ENCODE results near the gene GON4L.
"Not testable (repeated sequence)": the region's sequence is repeated elsewhere in the genome, so short reads cannot be mapped to it uniquely, and the experiment has no call there.

GON4L gene

GRCh38 chr1:155873860-155874259 lies 16.8 kb upstream of the GON4L start:
- DNase-seq, result no peak

DNA sequence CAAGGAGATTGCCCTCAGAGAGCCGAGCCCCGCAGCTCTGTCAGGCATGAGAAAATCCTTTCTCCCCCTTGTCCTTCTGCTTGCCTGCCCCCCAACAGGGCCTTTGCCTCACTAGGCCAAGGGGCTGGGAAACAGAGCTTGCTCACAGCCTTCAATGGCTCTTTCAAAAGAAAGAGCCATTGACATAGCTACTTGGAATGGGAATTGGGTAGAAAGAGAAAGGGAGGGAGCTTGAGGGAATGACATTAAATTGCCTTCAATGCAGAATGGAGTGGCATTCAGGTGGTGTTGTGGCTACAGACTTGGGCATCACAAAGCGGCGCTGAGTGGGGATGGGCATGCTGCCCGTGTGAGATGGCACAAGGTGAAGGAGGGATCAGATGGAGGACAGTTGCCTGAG lies 15.5 kb upstream of the GON4L start:
- DNase-seq, result no peak

DNA sequence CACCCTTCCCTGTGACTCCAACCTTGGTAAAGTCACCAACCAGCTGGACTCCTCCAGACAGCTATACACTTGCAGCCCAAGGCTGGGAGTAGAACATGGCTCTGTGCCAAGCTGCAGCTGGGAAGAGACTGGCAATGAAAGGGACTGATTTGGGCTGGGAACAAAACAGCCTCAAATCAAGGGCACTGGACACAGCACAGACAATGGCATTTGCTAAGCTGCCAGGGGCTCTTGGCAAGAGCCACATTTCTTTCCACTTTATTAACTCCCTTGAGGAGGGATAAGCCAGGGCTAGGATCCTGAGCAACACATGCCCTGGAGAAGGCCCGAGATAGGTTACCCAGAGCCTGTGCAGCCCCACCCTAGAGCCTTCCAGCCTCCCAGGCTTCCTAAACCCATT lies 14.4 kb upstream of the GON4L start:
- no peak for DNase-seq

DNA sequence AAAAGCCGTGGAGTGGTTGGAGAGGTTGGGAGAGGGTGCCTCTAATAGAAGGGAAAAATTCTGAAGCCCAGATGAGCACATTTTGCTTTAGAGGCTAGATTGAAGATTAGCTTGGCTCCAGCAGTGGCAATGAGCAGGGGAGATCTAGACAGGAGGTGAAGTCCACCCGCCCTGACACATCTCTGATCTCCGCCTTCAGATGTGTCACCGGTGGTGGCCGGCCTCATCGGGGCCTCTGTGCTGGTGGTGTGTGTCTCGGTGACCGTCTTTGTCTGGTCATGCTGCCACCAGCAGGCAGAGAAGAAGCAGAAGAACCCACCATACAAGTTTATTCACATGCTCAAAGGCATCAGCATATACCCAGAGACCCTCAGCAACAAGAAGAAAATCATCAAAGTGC lies 10.8 kb upstream of the GON4L start:
- no peak for DNase-seq

DNA sequence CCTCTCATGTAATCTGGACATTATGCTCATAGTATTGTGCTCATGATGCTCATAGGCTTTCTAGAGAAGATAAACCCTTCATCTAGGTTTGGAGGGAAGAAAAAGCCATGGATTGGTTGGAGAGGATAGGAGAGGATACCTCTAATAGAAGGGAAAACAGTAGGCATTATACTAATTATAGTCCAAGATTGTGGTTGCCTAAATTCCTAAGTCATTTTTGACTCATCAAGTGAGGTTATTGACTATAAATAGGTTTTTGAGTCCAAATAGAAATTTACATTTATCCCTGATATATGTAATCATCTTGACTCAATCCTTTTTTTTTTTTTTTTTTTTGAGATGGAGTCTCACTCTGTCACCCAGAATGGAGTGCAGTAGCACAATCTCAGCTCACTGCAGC lies 7.4 kb upstream of the GON4L start:
- DNase-seq, result no peak

DNA sequence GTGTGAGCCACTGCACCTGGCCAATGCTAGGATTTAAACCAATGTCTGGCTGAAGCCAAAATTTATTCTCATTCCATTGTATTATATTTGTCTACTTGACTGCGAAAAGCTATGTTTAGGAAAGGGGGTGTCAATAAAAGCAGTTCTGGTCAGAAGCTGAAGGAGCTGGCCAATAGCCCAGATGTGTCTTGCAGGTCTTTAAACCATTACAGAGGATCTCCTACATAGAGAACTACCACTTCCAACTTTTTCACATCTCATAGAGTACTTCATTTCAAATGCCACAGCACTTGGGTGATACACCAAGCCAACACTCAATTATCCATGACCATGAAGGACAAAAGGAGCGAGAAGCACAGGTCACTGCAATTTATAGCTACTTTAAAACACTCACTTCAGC lies 4.9 kb upstream of the GON4L start:
- DNase-seq, result no peak

- DNase-seq, result no peak
Measured at GRCh38 chr1:155860970-155861510, 4.0 kb upstream of the GON4L start.

DNA sequence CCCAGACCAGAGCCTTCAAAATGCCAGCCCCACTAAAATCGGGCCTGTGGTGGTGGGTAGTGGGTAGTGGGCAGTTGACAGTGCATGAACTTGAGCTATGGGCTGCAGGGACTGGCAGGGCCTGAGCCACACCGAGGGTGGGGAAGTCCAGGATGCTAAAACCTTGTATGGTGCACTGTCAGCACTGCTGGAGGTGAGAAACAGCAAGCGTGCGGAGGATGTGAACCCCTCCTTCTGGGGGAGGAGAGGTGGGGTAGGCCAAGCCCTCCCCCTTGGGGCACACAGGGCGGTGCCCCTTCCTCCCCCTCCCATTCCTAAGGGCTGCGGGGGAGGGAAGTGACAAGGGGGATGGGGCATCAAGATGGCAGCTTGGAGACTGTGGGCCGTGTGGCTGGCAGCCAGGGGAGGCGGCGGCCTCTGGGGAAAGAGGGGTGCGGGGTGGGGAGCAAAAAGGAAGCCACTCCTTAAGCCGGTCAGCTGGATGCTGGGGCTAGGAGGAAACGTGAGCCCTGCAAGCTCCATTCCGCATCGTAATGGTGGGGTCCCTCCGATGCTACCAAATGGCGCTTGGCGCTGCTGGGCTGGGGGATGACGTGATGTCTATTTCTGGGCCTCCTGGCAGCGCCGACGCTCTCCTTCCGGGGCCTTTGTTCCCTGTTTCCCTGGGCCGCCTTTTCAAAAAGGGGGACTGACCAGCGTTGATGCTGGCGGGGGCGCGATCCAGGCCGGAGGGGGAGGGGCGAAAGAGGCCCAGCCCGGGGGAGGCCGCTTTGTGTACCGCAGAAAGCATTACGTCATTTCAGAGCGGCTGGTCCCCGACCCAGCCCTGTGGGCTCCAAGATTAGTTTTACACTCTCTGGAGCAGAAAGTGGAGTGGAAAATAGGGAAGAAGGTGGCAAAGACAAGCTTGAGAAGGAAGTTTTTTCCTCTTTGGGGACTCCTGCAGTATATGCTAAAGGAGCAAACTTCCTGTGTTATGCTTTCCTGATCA lies 3.2 kb upstream of the GON4L start:
- peak; percentile 62 for DNase-seq

DNA sequence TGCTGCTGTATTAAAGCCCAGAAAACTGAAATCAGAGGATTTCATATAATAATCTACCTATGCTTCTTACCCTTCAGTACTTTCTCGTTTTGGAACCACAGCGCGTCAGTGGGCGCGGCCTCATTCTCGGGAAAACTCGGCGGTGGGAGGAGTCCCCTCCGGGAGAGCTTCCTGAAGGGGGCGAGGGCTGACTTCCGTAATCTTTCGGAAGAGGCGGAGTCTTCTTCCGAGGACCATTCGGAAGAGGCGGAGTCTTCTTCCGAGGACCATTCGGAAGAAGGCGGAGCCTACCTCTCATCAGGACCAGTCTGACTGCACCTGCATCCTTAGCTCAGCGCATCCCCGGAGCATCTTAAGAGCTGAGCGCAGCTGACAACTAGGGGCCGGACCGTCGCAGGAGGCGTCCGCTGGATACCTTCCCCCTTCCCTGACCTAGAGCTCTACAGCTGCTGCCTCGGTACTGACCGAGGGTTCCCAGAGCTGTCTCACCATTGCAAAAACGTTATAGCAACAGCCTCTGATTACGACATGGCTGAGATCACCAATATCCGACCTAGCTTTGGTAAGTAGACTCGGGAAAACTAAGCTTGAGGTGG lies 2.3 kb upstream of the GON4L start, which contains the start of gene SYT11:
Gene SYT11 (plus strand): TSS at position 334 of the 596 bp plus-strand sequence. CDS start 195 bp downstream, at position 529.
- DNase-seq, result peak; percentile 91

DNA sequence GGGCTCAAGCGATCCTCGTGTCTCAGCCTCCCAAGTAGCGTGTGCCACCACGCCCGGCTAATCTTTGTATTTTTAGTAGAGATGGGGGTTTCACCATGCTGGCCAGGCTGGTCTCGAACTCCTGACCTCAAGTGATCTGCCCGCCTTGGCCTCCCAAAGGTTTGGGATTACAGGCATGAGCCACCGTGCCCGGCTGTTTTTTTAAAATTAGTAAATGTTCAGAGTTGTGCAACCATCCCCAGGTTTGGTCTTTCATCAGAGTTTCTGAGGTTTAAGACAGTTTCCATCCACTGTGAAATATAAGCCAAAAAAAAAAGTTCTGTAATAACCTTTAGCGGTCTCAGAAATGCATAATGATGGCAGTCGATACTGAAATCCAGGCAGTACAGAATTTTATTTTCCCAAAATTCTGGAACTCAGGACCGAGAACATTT lies 1.8 kb upstream of the GON4L start:
- no peak for DNase-seq

GRCh38 chr1:155856257-155856974 lies 598 bp downstream of the GON4L start:
- DNase-seq, result no peak

DNA sequence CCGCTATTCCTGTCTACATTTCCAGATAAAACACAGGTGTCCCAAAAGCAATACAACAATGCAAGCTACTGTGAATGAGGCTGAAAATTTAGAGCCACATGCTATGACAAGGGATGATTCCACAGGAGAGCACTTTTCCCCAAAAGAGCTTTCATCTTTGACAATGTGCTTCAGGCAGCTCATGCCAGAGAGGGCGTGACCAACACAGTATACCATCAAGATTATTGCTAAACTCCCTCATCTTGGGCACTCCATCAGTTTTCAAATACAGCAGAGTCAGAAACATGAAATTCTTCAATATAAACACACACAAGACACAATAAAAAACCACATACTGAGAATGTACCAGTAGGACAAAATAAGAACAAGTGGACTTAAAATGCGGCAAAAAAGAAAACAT lies 6.7 kb downstream of the GON4L start:
- no peak for DNase-seq

GRCh38 chr1:155847823-155848529 lies 9.0 kb downstream of the GON4L start:
- no peak for DNase-seq

- no peak for DNase-seq
Measured at GRCh38 chr1:155844860-155845421, 12.1 kb downstream of the GON4L start.

- DNase-seq, result no peak
Measured at GRCh38 chr1:155840386-155840785, 16.6 kb downstream of the GON4L start.

DNA sequence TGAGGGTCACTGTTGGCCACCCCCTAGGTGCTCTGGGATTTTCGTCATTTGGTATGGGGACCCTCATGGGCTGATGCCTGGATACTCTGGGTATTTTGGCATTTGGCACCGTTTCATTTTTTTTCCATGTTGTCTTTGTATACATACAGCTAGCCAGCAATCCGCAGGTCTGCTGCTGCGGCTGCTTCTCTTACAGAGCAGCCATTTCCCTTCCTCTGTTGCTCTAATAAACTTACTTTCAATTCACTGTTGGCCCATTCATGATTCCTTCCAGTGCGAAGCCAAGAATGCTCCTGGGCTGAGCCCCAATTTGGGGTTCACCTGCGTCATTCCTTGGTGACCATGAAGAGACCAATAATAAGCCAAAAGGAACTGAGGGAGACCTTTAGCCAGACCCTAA lies 21.5 kb downstream of the GON4L start:
- no peak for DNase-seq

DNA sequence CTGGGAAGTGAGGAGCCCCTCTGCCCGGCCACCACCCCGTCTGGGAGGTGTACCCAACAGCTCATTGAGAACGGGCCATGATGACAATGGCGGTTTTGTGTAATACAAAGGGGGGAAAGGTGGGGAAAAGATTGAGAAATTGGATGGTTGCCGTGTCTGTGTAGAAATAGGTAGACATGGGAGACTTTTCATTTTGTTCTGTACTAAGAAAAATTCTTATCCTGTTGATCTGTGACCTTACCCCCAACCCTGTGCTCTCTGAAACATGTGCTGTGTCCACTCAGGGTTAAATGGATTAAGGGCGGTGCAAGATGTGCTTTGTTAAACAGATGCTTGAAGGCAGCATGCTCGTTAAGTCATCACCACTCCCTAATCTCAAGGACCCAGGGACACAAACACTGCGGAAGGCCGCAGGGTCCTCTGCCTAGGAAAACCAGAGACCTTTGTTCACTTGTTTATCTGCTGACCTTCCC lies 22.1 kb downstream of the GON4L start:
- DNase-seq, result not testable (repeated sequence)

GRCh38 chr1:155834296-155834926 lies 22.6 kb downstream of the GON4L start:
- no peak for DNase-seq

- no peak for DNase-seq
Measured at GRCh38 chr1:155833665-155834295, 23.2 kb downstream of the GON4L start.

- DNase-seq, result no peak
Measured at GRCh38 chr1:155831279-155831976, 25.6 kb downstream of the GON4L start.

Measured in DMS 273 treated with DMSO at 0.1 percent for 48 hours (cell line).